Activated B cell treated with CpG ODN at 0.5 μM for 24 hours (primary cell): ENCODE data around the gene GGCX. TPM values are rescaled to one million over a fixed set of nuclear protein-coding genes. Genes with fewer than 3 reads are reported as not detected.

Source experiments
- ATAC-seq: fragments of 200-7000 bp; cut with Tn5 transposase; one replicate; pipeline ENCODE4 v1.10.0; 2021; ENCODE audit warnings: low read depth, mild to moderate bottlenecking, moderate library complexity
- CTCF ChIA-PET: fragments of 350-600 bp; sonication (Branson Sonifier 250); formaldehyde crosslinking; loops from one replicate; lab custom pipeline; 2021; ENCODE audit warnings: antibody characterized with exemption; lab: Charles Lee
- POLR2A ChIA-PET: fragments of 350-600 bp; sonication (Branson Sonifier 250); formaldehyde crosslinking; loops from one replicate; lab custom pipeline; 2021; ENCODE audit warnings: antibody characterized with exemption; lab: Charles Lee
- DNase-seq: peaks from one replicate; pipeline ENCODE4 v3.0.0; 2022
- H3K27ac Mint-ChIP-seq: one replicate; pipeline ENCODE4 v1.8.0; 2020; ENCODE audit warnings: mixed read lengths
- H3K27me3 Mint-ChIP-seq: one replicate; pipeline ENCODE4 v1.8.0; 2021; ENCODE audit warnings: mixed read lengths
- H3K36me3 Mint-ChIP-seq: one replicate; pipeline ENCODE4 v1.8.0; 2021; ENCODE audit warnings: low read depth, mixed read lengths
- H3K4me1 Mint-ChIP-seq: one replicate; pipeline ENCODE4 v1.8.0; 2021; ENCODE audit warnings: mixed read lengths
- H3K4me3 Mint-ChIP-seq: one replicate; pipeline ENCODE4 v1.8.0; 2020; ENCODE audit warnings: mild to moderate bottlenecking, mixed read lengths
- H3K9me3 Mint-ChIP-seq: one replicate; pipeline ENCODE4 v1.8.0; 2020; ENCODE audit warnings: mixed read lengths
- CTCF ChIP-seq: fragments of 200-600 bp; IDR thresholded peaks from one replicate; pipeline ENCODE4 v1.8.0; 2022; ENCODE audit warnings: antibody characterized with exemption, mild to moderate bottlenecking
- intact Hi-C: fragments of 100-400 bp; cut with micrococcal nuclease; formaldehyde crosslinking; loops from one replicate; pipeline ENCODE4 v1.15.1; 2024
- total RNA-seq: library from RNA; stranded (reverse); gene quantifications from 2 replicates; pipeline ENCODE4 v1.2.3, GENCODE V29; 2022

The GGCX gene
- total RNA-seq, 1 donor from 2014 or later = 30.7 TPM

DNA sequence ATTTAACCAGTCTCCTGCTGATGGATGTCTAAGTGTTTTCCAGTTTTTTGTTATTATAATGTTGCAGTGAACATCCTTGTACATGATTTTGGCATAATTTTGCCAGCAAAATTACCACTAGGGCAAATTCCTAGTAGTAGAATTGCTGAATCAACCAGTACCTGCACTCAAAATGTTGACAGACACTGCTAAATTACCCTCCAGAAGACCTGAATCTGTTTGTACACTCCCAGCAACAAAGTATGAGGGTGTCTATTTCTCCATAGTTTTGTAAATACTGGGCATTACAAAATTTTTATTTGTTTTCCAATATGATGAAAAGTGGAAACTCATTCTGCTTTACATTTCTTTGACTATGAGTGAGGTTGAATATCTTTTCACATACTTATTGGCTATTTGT, 33.5 kb downstream of the GGCX start:
- ATAC-seq = no peak
- no peak for TF ChIP-seq CTCF

DNA sequence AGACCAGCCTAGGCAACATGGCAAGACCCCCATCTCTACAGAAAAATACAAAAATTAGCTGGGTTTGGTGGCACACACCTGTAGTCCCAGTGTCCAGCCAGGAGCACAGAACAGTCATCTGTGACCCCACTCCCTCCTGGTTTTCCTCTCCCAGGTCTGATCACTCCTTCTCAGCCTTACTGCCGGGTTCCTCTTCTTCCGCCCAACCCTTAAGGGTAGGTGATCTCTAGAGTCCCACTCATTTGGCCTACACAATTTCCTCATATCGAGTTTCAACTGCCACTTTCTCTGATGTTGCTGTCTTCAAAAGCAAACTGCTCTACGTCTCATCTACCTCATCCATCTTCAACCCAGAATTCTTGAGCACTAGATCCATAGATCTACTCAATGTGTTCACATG, 35.7 kb downstream of the GGCX start:
- CTCF ChIA-PET = no interaction called here

More for the DNA sequence above, 33.5 kb downstream of the GGCX start:
- Mint-ChIP-seq H3K36me3 (no peaks in the 10 kb centered on the region), H3K27me3 (peaks cover 12% of the 10 kb centered on the region), H3K27ac (no peak overlapping the region), H3K9me3 (no peaks in the 10 kb centered on the region), H3K4me1 (peaks cover 6% of the 10 kb centered on the region), H3K4me3 (no peak overlapping the region)
- CTCF ChIA-PET = no interaction called here
- no peak for DNase-seq
- POLR2A ChIA-PET = no interaction called here
- intact Hi-C loops = no loop called here

DNA sequence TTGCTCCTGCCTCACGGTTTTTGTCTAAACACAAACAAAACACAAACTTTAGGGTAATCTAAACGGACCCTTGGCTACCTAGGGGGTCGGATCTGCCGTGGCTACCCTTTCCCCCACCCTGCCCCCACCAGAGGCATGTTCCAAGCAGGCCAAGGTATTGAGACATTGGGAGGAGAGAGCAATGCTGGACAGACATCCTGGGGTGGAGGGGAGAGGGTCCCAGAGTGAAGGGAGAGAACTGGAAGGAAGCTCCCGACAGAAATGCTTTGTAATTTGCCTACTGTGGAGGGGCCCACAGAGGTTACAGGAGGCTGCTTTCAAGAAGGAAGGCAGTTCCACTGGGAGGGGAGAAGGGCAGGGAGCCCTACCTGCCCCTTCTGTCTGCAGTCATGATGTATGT, 36.3 kb downstream of the GGCX start:
- Mint-ChIP-seq H3K4me1 (peaks cover 6% of the 10 kb centered on the region), H3K36me3 (no peaks in the 10 kb centered on the region), H3K9me3 (no peaks in the 10 kb centered on the region), H3K27me3 (peaks cover 12% of the 10 kb centered on the region), H3K27ac (no peak overlapping the region), H3K4me3 (no peak overlapping the region)
- intact Hi-C loops = no loop called here
- no peak for DNase-seq
- ChIA-PET POLR2A (interaction anchor here (1.2 kb wide), 1 partner anchor 14 kb away, joined by 3 read pairs; the partner anchor contains the start of gene MAT2A), CTCF (no interaction called here)
- no peak for ATAC-seq
- no peak for TF ChIP-seq CTCF

More for the DNA sequence above, 35.7 kb downstream of the GGCX start:
- H3K9me3 Mint-ChIP-seq = no peaks in the 10 kb centered on the region
- H3K4me3 Mint-ChIP-seq = no peak overlapping the region
- peaks cover 12% of the 10 kb centered on the region for H3K27me3 Mint-ChIP-seq
- no peaks in the 10 kb centered on the region for H3K36me3 Mint-ChIP-seq
- peaks cover 6% of the 10 kb centered on the region for H3K4me1 Mint-ChIP-seq
- DNase-seq (no peak), ATAC-seq (no peak)
- intact Hi-C loops = no loop called here
- TF ChIP-seq CTCF = no peak
- H3K27ac Mint-ChIP-seq = no peak overlapping the region
- POLR2A ChIA-PET = no interaction called here

GRCh38 chr2:85524336-85524908, 36.9 kb downstream of the GGCX start:
- H3K27me3 Mint-ChIP-seq = peaks cover 12% of the 10 kb centered on the region
- no peak overlapping the region for H3K4me3 Mint-ChIP-seq
- no peaks in the 10 kb centered on the region for H3K36me3 Mint-ChIP-seq
- ChIA-PET CTCF (no interaction called here), POLR2A (interaction anchor here (1.2 kb wide), 1 partner anchor 14 kb away, joined by 3 read pairs; the partner anchor contains the start of gene MAT2A)
- DNase-seq = no peak
- H3K4me1 Mint-ChIP-seq = peaks cover 6% of the 10 kb centered on the region
- no peaks in the 10 kb centered on the region for H3K9me3 Mint-ChIP-seq
- TF ChIP-seq CTCF = no peak
- intact Hi-C loops = no loop called here
- no peak for ATAC-seq
- no peak overlapping the region for H3K27ac Mint-ChIP-seq

GRCh38 chr2:85523903-85524335, 37.4 kb downstream of the GGCX start:
- H3K27me3 Mint-ChIP-seq = peaks cover 12% of the 10 kb centered on the region
- POLR2A ChIA-PET = interaction anchor here (1.2 kb wide), 1 partner anchor 15 kb away, joined by 3 read pairs; the partner anchor contains the start of gene MAT2A
- no peak overlapping the region for H3K4me3 Mint-ChIP-seq
- H3K9me3 Mint-ChIP-seq = no peaks in the 10 kb centered on the region
- DNase-seq (no peak), ATAC-seq (no peak)
- no peak overlapping the region for H3K27ac Mint-ChIP-seq
- no peaks in the 10 kb centered on the region for H3K36me3 Mint-ChIP-seq
- peaks cover 6% of the 10 kb centered on the region for H3K4me1 Mint-ChIP-seq
- CTCF ChIA-PET = no interaction called here
- intact Hi-C loops = no loop called here
- no peak for TF ChIP-seq CTCF
